T47D (cell line): ENCODE results near the gene WDR6.

Experiments used
- DNase-seq, 2 experiments: peaks; one replicate each; pipeline versions ENCODE4 v3.0.0 to v3.0.0-alpha.2; 2011 to 2012; ENCODE audit warnings: low read depth in 1 of 2, low spot score in 1 of 2
- JUND ChIP-seq: IDR thresholded peaks from 2 replicates; pipeline ENCODE4 v1.6.1; 2012; ENCODE audit warnings: low read depth
- in situ Hi-C: cut with HindIII; loops from 2 replicates; pipeline ENCODE4 v1.10.0; 2016; ENCODE audit warnings: low sequenced_read_pairs, low pct_unique_long_range_greater_than_20kb

Gene WDR6

GRCh38 chr3:49028673-49029562 is 21.7 kb downstream of the WDR6 start, which contains the start of gene IMPDH2:
IMPDH2 (minus strand) TSS chr3:49029398; CDS start chr3:49029350, 48 bp downstream.
- in situ Hi-C loops: no loop called here
- TF ChIP-seq JUND: no peak
- DNase-seq: peak in 1 of 2 experiments; percentile 93

GRCh38 chr3:49029563-49029884 is 22.3 kb downstream of the WDR6 start:
- in situ Hi-C loops: no loop called here
- DNase-seq: no peak
- TF ChIP-seq JUND: no peak

GRCh38 chr3:49030321-49030720 is 23.1 kb downstream of the WDR6 start:
- no peak for TF ChIP-seq JUND
- no peak for DNase-seq
- in situ Hi-C loops: no loop called here

GRCh38 chr3:49032646-49033304 is 25.6 kb downstream of the WDR6 start:
- TF ChIP-seq JUND: no peak
- in situ Hi-C loops: no loop called here

GRCh38 chr3:49034650-49035049 is 27.5 kb downstream of the WDR6 start:
- in situ Hi-C loops: no loop called here
- no peak for TF ChIP-seq JUND
- DNase-seq: no peak

More at GRCh38 chr3:49032646-49033304, 25.6 kb downstream of the WDR6 start:
- DNase-seq: no peak

- DNase-seq: no peak
- no peak for TF ChIP-seq JUND
- in situ Hi-C loops: no loop called here
These were observed 28.1 kb downstream of the WDR6 start for GRCh38 chr3:49035281-49035680.

GRCh38 chr3:49053543-49053942 is 46.4 kb downstream of the WDR6 start:
- DNase-seq: no peak
- in situ Hi-C loops: no loop called here
- no peak for TF ChIP-seq JUND

GRCh38 chr3:49054344-49054862 is 47.2 kb downstream of the WDR6 start:
- in situ Hi-C loops: no loop called here
- no peak for TF ChIP-seq JUND
- no peak for DNase-seq

- DNase-seq: no peak
- in situ Hi-C loops: no loop called here
- TF ChIP-seq JUND: no peak
These were observed 50.1 kb downstream of the WDR6 start for GRCh38 chr3:49057268-49057667.

GRCh38 chr3:49058011-49058410 is 50.8 kb downstream of the WDR6 start:
- in situ Hi-C loops: no loop called here
- no peak for TF ChIP-seq JUND
- no peak for DNase-seq
